ENCODE data around the gene CDK11B.
"Not testable (repeated sequence)": the region's sequence is repeated elsewhere in the genome, so short reads cannot be mapped to it uniquely, and the experiment has no call there.

Gene CDK11B

DNA sequence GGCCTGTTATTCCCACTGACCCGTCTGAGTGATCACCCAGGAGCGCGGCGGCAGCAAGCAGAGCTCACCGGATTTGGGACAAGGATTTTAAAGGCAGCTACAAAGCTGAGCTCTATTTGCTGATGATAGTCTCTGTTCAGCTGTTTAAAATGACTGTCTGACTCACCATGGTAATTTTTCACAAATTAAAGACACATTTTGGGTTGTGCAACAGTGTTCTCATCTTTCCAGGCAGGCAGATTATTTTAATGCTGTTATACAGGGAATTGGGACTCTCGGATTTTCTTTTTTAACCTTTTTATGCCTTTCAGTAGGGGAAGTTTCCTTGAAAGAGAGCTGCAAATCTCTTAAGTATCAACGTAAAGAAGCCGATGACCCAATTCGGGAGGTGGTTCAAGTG lies 3.6 kb upstream of the CDK11B start:
- peak; percentile 20 for DNase-seq (ENCODE audit: low read depth in 2 of 2)

DNA sequence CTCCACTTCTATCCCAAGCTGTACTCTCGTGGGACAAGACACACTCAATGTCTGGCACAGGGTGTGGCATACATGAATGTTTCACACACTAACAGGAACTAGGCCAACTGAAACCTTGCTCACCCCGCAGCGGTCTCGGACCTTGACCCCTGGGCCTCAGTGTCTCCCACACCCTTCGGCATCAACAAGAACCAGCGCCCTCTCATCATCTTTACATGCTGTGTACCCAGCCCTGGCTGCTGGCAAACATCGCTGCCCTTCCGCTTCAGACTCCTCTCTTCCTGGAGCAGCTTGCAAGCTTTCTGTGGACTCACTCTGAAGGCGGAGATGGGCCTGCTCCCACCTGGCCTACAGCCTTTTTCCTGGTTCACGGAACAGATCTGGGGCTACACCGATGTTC lies 10.5 kb downstream of the CDK11B start:
- DNase-seq (ENCODE audit: low read depth in 2 of 2): not testable (repeated sequence)

DNA sequence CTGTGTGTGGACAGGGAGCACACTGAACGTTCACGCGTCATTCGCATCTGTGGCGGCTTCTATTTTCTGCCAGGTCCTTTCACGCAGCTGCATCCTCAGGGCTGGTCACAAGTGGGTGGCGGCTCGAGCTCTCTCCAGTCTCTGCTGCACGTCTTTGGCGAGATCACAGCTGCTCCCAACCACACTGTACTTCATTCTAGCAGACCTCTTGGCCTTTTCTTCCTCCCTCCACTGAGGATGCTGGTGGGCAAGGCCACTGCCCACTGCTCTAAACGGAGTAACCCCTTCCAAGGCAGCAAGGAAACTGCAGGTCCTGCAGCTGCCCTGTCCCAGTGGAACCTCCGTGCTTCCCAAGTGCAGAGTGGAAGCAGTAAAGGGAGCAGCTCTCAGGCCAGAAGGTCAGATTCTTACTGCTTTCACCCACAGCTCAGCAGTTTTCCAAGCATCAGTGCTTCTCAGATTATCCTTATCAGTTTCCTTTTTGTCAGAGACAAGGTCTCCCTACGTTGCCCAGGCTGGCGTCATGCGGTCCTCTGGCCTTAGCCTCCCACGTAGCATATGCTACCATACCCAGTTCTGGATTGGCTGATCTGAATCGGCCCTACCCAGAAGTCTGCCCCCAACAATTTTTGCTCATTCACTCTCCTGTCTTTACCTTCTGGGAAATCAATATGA lies 11.1 kb downstream of the CDK11B start:
- DNase-seq (ENCODE audit: low read depth in 2 of 2): not testable (repeated sequence)

DNA sequence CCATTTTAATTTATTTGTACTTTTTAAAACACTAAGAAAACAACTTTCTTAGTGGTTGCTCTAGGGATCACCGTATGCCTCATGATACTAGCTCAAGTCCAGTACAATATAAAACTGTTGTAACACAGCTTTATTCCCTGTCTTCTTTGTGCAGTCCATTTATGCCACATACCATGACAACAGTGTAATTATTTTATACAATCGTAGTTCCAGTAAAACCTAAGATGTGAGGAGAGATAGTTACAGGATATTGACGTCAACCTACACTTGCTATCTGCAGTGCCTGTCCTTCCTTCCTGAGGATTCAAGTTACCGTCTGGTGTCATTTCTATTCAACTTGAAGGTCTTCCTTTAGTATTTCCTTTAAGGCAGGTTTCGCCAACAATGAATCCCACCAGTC lies 12.5 kb downstream of the CDK11B start:
- not testable (repeated sequence) for DNase-seq (ENCODE audit: low read depth in 2 of 2)

DNA sequence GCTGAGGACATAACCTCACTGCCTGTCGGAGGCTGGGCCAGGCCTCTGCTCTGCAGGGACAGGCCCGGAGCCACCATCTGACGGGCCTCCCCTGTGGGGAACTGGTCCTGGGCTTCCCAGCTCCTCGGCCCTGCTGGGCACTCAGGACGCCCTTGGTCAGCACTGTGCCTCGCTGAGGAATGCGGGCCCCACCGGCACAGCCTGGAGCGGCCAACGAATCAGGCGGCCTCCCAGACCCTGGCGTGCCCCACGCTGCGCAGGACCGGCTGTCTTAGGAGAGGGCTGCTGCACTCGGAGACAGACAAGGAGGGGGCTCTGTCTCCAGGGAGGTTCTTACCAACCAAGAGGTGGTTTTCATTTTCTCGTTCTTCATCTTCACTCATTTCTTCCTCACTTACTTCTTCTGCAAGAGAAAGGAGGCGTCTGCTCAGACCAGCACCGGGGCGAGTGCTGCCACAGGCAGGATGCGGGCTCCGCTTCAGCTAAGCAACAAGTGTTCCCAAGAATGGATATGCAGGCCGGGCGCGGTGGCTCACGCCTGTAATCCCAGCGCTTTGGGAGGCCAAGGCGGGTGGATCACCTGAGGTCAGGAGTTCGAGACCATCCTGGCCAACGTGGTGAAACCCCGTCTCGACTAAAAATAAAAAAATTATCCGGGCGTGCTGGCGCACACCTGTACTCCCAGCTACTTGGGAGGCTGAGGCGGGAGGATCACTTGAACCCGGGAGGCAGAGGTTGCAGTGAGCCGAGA lies 17.9 kb downstream of the CDK11B start:
- DNase-seq (ENCODE audit: low read depth in 2 of 2): not testable (repeated sequence)

DNA sequence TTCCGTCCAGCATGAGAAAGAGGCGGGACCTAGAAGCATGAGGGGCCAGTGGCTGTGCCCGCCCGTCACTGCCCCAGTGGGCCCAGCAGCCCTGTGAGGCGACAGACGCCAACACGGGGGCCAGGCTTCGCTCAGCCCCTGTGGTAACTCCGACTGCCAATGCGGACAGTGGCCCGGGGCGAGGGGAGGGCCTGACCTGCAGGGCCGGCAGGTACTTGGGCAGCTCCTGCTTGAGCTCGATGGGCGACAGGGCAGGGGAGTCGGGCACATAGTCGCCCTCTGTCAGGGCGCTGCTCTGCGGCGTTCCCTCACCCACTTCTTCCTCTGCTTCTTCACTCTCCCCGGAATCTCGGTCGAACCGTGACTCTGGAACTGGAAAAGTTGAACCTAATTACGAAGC lies 18.7 kb downstream of the CDK11B start:
- not testable (repeated sequence) for DNase-seq (ENCODE audit: low read depth in 2 of 2)

DNA sequence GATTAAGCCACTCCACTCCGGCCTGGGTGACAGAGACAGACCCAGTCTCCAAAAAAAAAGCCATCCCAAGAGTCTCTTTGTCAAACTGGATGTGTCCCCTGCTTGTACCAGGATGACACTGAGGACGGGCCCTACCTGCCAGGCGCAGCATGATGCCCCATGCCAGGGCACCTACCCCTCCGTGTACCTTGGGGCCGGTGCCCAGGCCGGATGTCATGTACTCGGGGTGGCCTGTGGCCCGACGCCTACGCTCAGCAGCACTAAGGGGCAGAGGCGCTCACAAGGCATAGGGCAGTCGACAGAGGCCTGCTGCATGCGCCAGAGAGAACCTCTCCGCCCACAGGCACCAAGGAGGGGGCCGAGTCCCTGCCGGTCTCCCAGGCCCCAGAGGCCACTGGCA lies 19.4 kb downstream of the CDK11B start:
- DNase-seq (ENCODE audit: low read depth in 2 of 2): not testable (repeated sequence)

DNA sequence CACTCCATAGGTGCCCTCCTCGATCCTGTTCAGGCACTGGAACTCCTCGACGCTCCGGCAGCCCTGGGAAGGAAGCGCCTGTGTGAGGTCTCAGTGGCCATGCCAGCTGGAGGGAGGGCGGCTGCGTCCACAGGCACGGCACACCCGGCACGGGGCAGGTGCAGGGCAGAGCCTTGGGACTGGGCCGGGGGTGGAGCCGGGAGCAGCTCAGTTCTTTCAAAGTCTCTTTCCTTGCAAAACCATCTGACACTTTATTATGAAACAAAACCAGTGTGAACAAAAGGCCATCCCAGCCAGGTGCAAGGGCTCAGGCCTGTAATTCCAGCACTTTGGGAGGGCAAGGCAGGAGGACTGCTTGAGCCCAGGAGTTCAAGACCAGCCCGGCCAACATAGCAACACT lies 20.3 kb downstream of the CDK11B start:
- DNase-seq (ENCODE audit: low read depth in 2 of 2): not testable (repeated sequence)

DNA sequence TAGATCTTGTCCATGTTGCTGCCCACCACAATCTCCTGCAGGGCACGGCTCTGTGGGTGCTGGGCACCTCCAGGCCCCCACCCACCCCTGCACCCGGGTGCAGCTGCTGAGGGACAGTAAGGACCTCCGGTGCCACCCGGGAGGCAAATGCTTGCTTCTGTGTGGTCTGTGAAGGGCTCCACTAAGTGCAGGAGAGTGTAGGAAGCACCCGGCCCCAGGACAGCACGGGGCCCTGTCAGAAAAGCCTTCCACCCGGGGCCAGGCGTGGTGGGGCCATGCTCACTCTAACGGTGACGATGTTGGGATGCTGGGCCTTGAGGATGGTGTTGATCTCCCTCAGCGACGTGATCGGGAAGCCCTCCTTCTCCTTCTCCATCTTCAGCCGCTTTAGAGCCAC lies 21.3 kb downstream of the CDK11B start:
- not testable (repeated sequence) for DNase-seq (ENCODE audit: low read depth in 2 of 2)

DNA sequence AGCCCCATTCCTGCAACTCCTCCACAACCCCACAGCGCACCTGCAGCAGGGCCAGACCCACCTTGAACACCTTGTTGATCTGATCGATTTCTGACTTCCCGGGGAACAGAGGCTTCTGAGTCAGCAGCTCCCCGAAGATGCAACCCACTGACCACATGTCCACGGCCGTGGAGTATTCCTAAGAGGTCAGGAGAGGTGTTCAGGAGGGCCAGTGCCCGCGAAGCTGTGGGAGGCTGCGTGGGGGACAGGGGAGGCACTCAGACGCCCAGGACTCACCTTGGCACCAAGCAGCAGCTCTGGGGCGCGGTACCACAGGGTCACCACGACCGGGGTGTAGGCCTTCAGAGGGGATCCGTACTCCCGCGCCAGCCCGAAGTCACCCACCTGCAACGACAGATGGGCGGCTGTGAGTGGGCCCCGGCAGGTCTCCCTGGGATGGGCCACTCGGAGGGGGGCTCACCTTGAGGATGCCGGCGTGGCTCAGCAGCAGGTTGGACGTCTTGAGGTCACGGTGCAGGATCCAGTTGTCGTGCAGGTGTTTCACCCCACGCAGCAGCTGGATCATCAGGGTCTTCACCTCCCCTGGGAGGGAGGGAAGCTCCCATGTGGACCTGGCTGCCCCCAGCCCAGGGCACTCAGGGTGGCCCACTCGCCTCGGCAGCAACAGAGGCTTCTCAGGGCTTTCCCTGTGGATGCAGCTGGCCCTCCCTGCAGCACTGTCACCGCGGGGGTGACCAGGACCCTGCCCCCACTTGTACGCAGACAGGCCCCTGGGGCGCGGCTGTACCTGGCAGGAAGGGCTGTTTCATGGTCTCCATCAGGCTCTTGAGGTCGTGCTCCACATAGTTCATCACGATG lies 22.0 kb downstream of the CDK11B start:
- not testable (repeated sequence) for DNase-seq (ENCODE audit: low read depth in 2 of 2)

DNA sequence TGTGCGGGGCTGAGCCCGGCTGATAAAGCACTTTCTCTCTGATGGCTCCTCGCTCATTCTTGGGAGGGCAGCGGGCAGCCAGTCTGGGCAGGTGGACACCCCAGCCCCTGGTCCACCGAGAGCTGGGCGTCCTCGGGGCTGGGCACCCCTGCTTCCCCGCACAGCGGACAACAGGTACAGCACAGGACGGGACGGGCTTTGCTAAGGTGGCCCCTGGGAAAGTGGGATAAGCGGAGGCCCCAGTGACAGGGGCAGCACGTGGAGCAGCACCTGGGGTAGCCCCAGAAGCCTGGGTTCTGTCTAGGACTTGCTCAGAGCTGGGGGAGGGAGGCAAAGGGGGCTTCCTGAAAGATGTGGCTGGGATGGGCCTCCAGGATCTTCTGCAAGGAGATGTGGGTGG lies 24.2 kb downstream of the CDK11B start:
- DNase-seq (ENCODE audit: low read depth in 2 of 2): not testable (repeated sequence)

DNA sequence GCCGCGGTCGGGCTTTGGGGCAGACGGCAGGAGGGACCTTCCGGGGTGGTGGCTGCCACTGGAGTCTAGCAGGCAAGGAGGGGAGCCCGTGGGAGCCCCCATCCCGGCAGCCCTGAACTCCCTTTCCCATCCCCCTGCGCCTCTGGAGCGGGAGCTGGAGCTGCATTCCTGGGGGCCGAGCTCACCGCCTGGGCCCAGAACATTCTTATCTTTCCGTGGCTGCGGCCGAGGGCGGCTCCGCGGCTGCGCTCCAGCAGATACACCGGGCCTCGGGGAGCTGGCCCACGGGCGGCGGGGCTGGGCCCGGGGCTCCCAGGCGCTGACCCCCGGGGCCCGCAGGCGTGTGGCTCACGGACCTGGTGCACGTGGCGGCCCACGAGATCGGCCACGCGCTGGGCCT lies 25.4 kb downstream of the CDK11B start:
- DNase-seq (ENCODE audit: low read depth in 2 of 2): not testable (repeated sequence)

DNA sequence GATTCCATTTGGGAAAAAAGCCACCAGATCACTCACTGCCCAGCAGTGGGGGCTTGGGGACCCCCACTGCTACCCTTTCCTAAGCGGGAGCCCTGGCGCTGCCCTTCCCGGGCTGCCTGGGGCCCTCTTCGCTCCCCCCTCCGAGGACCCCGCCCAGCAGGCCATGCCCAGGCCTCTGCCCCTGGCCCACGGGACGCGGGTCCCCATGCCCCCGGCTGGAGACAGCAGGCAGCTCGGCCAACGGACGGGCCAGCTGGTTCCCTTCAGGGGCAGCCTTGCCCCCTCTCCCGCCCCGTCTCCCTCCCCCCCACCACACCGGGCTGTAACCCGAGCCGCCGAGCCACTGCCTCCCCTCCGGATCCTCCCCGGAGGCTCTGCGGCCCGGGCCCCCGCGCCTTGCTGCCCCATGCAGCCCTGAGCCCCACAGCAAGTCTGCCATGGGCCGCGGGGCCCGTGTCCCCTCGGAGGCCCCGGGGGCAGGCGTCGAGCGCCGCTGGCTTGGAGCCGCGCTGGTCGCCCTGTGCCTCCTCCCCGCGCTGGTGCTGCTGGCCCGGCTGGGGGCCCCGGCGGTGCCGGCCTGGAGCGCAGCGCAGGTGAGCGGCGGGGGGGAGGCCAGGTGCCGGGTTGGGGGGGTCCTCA lies 26.9 kb downstream of the CDK11B start, which contains the start of gene MMP23B:
Gene MMP23B, plus strand, starts transcription at position 392 of the 639 bp plus-strand sequence. Its CDS starts 46 bp downstream, at position 438.
- no peak for DNase-seq (ENCODE audit: low read depth in 2 of 2)

DNA sequence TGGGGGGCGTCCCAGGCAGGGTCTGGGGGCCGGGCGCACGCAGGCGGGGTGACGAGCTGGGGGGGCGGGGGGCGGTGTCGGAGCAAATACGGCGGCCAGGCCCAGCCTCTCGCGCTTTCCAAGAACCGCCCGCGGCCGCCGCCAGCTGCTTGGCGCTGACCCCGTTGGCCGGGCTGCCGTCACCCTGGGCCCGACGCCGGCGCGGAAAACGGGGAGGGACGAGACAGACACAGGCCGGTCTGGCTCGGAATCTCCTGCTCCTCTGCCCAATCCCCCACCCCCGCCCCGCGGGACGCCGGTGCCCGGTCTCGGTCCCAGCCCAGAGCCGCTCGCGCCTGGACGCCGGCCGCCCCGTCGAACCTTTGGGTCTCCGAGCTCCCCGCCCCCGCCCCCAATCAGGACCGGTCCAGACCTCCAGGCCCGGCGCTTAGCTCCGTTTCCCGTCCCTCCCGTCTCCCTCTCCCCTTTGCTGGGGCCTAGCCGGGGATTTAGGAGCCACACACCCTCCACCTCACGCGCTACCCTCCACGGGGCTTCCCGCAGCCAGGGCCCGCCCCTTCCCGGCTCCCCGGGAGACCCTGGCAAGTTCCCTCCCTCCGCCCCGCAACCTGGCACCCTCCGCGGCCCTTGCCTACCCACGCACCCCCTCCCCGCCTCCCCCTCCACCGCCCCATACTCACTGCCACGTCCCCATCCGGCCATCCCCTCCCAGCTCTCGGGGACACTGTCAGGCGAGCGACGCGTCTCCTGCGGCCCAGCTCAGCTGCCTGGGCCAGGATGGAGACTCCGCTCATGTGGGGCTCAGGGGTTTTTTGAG lies 27.6 kb downstream of the CDK11B start:
- no peak for DNase-seq (ENCODE audit: low read depth in 2 of 2)

DNA sequence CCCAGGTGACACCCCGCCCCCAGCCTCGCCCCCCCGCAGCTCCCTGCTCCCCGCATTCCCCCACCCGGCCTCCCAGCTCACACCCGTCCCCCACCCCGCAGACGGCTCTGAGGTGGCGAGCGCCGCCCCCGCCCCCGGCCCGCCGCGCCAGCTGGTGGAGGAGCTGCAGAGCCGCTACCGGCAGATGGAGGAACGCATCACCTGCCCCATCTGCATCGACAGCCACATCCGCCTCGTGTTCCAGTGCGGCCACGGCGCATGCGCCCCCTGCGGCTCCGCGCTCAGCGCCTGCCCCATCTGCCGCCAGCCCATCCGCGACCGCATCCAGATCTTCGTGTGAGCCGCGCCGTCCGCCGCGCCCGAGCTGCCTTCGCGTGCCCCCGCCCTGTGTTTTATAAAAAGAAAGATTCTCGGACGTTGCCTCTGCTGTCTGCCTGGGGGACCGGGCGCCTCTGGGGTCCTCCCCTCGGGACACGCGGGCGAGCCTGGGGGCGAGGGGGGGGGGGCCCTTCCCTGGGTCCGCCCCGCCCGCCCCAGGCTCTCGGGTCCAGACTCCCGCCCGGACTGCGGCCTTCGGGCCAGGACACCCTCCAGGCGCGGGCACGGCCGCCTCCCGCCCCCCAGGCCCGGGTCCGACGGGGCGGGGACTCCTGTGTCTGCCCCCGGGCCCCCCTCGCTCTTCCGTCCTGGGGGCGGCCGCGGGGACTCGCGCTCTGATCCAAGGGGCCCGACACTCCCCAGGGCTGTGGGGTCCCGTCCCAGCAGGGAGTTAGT lies 28.4 kb downstream of the CDK11B start:
- peak; percentile 45 to 49 for DNase-seq (ENCODE audit: low read depth in 2 of 2)

DNA sequence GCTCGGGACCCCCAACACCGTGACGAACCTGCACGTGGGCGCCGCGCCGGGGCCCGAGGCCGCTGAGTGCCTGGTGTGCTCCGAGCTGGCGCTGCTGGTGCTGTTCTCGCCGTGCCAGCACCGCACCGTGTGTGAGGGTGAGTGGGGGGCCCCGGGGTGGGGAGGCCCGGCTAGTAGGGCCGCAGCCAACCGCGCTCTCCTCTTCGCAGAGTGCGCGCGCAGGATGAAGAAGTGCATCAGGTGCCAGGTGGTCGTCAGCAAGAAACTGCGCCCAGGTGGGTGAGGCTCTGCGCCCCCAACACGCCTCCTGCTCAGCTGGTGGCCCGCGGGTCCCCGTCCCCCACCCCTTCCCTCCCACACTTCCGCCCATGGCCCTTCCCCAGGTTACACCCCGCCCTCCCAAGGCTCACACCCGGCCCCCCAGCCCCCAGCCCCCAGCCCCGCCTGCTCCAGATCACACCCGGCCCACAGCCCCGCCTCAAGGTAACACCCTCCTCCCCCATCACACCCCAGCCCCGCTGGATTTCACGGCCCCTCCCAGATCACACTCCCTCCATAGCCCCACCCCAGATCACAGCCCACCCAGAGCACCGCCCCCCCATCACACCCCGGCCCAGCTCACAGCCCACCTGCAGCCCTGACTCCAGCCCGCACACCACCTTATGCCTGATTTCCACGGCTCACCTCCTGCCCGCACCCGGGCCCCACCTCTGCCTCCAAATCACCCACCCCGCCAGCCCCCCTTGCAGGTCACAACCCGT lies 29.2 kb downstream of the CDK11B start:
- no peak for DNase-seq (ENCODE audit: low read depth in 2 of 2)

DNA sequence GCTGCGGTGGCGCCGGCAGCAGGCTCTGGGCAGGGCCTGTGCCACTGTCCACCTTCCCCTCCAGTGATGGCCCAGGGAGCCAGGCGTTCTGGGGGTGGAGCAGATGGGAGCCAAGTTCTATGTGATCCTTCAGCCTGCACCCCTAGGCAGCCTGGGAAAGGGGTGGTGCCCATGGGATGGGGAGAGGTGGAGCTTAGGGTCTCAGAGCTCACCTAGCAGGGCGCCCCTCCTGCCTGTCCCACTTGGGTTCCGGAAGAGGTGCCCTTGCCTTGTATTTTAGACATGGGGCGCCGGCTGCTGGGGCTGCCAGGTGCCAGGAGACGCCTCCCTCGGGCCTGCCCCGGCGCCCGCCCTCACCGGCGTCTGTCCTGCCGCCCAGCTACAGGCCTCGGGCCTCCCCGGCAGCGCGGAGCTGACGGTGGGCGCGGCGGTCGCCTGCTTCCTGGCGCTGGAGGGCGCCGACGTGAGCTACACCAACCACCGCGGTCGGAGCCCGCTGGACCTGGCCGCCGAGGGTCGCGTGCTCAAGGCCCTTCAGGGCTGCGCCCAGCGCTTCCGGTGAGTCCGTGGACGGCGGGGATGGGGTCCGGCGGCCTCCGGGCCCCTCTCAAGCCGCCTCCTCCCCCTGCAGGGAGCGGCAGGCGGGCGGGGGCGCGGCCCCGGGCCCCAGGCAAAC lies 29.9 kb downstream of the CDK11B start:
- DNase-seq (ENCODE audit: low read depth in 2 of 2): no peak

DNA sequence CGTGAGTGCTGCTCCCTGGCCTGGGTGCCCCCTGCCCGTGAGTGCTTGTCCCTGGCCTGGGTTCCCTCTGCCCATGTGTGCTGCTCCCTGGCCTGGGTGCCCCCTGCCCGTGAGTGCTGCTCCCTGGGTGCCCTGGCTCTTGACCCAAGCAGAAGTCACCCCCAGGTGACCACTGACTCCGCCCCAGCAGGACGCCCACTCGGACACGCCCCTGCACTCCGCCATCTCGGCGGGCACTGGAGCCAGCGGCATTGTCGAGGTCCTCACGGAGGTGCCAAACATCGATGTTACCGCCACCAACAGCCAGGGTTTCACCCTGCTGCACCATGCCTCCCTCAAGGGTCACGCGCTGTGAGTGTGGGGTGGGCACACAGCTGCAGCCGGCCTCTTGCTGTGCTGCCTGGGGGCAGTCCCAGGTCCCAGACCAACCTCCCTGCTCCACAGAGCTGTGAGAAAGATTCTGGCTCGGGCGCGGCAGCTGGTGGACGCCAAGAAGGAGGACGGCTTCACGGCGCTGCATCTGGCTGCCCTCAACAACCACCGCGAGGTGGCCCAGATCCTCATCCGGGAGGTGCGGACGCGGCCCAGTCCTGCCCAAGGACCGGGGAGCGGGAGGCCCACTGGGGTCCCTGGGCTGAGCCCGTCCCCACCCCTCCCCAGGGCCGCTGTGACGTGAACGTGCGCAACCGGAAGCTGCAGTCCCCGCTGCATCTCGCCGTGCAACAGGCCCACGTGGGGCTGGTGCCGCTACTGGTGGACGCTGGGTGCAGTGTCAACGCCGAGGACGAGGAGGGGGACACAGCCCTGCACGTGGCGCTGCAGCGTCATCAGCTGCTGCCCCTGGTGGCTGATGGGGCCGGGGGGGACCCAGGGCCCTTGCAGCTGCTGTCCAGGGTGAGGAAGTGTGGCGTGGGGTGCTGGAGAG lies 30.7 kb downstream of the CDK11B start:
- no peak for DNase-seq (ENCODE audit: low read depth in 2 of 2)
